ENCODE measurements around the gene TNS3. TPM values are rescaled to one million over a fixed set of nuclear protein-coding genes. Genes with fewer than 3 reads are reported as not detected.

TNS3 gene
- polyA plus RNA-seq, 3 donors: 85.9 to 94.6 (median 88.0) TPM

DNA sequence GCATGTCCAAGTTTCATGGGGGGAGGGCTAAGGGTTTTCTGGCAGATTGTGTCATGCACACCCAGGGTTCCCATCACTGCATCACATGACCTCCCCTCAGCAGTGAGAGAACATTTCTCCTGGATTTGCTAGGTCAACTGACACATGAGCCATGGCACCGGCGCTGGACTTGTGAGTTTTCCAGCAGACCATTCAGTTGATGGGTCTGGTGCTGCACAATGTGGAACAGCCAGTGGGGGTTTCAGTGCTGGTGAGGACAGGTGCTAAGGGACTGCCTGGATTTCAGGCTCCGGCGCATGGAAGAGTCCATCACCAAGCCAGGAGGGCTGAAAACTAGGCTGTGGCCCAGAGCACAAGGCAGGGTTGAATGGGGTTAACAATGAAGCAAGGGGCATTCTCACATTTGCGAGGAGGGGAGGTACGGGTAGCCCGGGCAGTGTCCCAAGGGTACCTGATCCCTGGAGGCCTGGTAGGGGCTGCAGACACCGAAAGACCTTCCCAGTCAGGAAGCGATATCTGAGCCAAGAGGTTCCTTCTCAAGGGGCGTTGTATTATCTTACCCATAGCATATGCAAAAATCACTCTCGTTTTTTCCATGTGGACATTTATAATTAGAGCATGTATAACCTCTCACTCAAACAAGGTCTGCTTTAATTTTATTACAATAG, 203.0 kb downstream of the TNS3 start:
- DNase-seq (ENCODE audit: low read depth in 3 of 3, low spot score in 2 of 3): no peak

DNA sequence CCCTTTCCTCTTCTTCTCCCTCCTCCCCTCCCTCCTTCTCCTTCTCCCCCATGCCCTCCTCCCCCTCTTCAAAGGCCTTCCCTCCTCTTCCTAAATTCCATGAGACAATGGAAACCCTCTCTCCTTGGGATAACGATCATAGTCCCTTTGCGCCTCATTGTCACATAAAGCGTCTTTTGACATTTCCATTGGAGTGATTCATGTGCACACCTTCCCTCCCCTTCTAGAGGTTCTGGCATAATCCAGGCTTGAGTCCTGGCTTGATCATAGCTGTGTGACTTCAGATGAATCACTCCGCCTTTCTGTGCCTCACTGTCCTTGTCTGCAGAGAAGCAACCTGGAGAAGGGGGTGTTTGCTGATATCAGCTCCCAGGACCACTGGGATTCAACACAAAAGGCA, 204.2 kb downstream of the TNS3 start:
- no peak for DNase-seq (ENCODE audit: low read depth in 3 of 3, low spot score in 2 of 3)

DNA sequence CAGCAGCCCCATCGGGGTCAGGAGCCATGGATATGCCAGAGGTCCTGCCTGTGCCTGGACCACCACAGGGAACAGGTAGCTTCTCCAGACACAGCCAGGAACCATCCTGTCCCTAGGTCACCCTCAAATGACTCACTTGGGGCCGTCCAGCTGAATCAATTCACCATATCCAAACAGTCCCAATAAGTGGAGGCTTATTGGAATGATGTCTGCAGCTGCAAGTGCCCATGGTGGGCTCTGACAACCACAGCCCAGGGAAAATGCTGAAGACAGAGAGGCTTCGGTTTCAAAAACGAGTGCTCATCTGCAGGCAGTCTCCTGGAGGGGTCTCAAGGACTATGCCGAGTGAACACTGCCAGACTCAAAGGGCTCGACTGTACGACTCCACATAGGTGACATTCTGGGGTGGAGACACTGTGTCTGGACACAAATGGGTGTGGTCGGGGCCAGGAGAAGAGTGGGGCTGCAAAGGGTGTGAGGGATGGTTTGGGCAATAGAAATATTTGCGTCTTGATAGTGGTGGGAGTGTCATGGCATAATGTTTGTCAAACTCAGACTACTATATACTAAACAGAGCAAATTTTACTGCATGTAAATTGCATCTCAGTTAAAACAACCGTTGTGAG, 204.8 kb downstream of the TNS3 start:
- DNase-seq (ENCODE audit: low read depth in 3 of 3, low spot score in 2 of 3): no peak

DNA sequence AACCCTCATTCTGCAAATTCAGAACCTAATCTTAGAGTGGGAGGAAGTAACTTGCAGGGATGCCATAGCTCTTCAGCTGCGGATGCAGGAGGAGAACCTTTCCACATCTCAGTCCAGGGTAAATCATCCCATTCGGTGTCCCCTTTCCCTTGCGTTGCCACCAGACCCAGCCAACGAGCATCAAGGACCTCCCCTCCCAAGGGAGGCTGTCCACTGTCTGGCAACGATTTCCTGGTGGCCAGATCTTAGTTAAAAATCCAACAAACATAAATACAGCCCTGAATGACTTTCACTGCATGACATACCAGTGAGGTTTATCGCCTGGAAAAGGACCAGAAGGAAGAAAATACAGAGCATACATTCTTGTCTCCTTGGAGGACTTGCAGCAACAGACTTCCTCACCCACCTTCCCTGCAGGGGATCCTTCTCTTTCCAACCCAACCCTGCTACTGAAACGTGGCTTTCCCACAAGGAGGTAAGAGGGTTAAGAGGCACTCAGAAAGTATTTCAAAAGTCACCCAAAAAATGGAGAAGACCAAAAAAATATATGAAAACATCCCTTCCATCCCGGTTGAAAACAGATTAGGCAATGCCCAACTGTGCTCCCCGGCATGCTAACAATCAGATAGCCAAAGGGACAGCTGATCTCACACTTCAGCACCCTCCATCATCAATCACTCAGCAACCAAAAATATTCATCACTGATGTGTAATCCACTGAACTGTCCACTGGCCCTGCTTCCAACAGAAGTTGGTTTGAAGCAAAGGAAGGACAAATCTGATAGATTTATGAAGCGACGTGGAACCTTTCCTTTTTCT, 206.6 kb downstream of the TNS3 start:
- no peak for DNase-seq (ENCODE audit: low read depth in 3 of 3, low spot score in 2 of 3)

DNA sequence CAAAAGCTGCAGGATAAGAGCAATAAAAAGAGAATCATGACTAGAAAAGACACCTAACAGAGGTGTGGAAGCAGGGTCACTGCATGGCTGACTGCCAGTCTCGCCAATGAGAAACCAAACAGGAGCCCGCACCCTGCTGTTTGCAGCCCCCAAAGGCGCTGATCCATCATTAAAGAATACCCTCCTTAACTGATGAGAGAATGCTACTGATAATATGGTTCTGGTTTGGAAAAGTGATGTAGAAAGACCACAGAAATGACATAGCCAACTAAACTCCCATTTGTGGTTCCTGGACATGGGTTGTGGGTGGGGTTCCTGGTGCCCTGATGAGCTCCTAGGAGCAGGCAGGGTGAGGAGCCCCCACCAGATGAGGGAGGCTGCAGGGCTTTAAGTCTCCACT, 207.4 kb downstream of the TNS3 start:
- DNase-seq (ENCODE audit: low read depth in 3 of 3, low spot score in 2 of 3): no peak

DNA sequence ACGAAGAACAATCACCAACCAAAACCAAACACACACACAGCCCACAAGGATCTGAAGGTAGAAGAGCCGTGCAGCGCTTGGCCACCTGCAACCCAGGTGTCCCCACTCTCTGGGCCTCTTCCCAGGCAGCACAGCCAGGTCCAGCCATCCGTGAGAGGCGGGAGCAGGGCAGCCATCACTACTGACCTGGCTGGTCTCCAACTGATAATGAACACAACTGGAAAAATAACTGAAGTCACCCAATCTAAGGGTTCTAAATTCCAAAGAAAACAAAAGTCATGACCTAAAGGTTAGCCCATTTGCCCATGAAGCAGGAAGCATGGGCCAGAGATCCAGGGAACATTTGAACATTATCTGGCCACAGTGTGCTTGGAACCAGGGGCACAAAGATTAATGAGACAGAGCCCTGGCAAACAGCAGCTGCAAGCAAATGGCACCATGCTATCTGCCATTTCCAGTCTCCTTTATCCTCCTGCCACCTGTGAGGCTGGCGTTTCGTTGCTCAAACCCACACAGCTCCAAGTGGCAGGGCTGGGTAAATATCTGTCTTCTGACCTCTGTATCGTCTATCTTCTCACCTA, 207.9 kb downstream of the TNS3 start:
- DNase-seq (ENCODE audit: low read depth in 3 of 3, low spot score in 2 of 3): no peak

DNA sequence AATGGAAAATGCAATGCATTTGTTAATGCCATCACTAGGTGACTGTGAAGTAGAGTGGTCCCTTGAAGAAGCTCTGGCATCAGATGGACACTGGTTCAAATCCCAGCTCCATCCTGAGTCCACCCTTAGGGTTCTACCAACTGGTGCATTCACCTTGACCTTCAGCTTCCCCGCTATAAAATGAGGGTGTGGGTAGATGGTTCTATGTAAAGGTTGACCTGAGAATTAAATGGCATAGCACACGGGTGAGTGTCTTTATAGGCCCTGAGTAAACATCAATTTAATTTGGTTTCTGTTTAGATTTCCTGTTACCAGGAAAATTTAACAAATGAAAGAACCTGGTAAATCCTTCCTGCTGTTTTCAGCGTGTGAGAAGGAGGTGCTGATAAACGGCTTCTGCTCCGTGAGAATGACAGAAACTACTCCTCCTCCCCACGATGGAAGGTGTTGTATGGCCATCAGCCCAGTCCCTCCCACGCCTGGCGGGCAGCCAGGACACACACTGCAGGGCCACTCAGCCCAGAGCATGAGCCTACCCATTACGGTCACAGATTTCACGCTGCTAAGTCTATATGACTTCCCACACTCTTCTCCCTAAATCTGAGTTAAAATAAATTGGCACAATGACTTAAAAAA, 210.1 kb downstream of the TNS3 start:
- peak in 2 of 3 donors; percentile 64 to 76 for DNase-seq (ENCODE audit: low read depth in 3 of 3, low spot score in 2 of 3)

DNA sequence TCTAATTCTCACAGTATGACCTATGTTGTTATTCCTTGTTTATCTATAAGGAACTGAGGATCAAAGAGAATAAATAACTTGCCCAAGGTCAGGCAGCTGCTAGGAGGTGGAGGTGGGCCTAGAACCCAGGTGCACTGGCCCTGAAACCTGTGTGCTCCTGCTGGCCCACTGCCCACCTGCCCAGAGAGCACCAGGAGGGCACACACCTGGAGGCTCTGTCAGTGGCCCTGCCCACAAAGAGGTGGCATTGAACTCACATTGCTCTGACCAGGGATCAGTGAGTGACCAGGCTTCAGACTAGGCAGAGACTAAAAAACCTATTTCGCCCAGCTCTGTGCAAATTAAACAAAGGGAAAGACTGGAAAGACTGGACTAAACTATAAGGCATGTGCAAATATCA, 210.6 kb downstream of the TNS3 start:
- no peak for DNase-seq (ENCODE audit: low read depth in 3 of 3, low spot score in 2 of 3)

DNA sequence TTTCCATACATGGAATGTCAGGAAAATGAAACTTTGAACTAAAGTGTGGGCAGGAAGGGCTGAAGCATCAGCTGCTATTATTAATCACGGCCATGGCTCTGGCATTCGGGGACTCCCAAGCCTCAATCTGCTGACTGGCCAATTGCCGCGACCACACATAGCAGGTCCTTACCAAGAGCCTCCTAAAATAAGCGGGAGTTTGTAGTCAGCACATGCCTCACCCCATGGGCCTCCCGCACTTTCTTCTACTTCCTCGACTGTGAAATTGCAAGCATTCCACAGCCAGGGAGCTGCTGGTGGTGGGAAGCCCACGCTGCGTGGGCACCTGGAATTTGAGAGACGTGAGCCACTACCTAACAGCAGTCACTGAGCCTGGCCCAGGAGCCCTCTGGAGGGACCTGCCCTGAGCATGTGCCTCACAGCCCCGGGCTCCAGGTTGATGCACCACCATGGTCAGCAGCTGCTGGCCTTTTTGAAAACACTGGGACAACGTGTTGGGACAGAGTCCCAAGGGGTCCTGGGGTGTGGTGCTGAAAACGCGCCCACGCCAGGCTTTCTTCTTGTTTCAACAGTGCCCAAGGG, 211.4 kb downstream of the TNS3 start:
- DNase-seq (ENCODE audit: low read depth in 3 of 3, low spot score in 2 of 3): no peak

DNA sequence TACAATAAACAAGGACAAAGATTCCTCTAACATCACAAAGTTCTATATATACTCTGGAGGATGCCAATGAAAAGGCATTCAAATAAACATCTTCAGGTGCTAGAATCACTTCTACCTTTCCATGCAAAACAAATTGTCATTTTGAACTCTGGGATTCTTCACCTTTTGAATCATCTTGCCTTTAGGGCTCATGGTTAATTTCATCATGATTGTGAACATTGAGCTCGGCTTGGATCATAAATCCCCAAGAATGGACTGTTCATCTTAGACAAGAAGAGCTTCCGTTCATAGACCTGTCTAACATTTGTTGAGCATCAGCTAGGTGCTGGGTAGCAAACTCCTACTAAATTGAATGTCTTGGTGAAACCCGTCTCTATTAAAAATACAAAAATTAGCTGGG, 212.2 kb downstream of the TNS3 start:
- DNase-seq (ENCODE audit: low read depth in 3 of 3, low spot score in 2 of 3): no peak

DNA sequence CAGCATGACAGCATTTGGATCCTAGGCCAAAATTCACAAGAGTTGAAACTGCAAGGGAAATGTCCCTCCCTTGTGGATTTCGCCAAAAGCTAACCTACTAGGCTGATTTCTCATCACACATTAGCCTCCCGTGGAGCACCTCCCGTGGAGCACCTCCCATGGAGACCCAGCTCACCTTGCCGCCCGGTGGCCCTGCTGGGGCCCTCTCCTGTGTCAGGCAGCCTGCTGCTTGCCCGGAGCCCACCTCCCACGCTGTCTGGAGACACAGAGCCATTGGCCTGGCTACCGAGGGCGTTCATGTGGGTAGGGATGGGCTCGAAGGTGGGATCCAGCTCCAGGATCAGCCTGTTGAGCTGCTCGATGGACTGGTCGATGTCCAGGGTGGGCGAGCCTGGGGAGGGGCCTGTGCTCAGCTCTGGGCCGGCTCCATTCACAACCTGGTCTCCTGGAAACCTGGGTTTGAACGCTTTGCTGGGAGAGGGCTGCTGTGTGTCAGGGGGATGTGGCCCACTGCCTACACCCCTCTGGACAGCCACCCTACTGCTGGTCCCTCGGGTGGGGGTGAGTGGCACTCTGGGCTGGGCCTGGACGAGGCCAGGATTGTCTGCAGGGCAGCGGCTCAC, 213.6 kb downstream of the TNS3 start:
- DNase-seq (ENCODE audit: low read depth in 3 of 3, low spot score in 2 of 3): no peak

DNA sequence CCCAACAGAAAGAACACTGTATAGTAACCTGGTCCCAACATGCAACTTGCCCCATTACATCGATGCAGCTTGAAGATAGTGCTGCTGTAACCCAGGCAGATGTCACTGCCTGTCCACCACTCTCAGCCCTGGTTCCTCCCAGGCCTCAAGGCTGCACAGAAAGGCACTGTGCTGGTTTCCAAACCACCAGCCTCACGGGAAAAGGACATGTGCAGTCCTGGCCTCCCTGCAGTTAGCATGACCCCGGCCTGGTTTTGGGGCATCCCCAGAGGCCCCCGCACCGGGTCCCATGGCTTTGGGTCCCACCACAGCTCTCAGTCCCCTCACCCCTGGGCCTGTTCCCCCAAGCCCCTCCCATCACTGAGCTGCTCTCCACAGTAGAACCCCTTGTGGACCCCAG, 214.5 kb downstream of the TNS3 start:
- no peak for DNase-seq (ENCODE audit: low read depth in 3 of 3, low spot score in 2 of 3)

DNA sequence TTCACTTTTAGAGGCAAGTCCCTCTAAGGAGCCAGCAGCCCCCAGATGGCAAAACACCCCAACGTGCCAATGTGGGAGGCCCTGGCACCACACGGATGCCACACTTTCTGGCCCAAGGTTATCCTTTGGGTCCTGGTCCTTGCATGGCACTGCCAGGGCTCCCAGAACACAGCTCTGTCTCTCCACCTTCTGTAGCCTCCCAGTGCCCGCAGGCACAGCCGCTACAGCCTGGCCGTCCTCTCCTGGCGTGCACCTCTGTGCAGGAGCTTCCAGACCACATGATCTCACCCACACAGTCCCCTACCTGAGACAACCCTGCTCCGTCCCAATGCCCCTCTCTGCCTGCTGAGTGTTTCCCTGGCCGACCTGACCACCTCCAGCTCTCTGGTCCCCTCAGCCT, 215.0 kb downstream of the TNS3 start:
- no peak for DNase-seq (ENCODE audit: low read depth in 3 of 3, low spot score in 2 of 3)

DNA sequence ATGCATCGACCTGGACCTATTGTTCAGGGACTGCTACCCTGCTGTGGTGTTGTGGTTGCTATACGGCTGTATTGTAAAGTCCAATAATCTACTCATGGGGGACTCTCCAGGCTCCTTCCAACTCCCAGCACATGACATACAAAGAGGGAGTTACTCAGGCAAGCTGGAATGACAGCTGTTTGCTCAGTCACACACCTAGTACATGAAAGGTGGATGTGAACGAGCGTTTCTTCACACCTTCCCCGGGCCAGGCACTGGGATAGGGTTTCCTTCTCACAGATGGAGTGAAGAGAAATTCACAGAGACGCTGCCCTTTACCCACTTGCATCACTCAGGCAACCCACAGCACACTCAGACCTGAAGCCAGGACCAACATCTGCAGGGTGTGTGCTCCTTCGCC, 215.7 kb downstream of the TNS3 start:
- DNase-seq (ENCODE audit: low read depth in 3 of 3, low spot score in 2 of 3): no peak

DNA sequence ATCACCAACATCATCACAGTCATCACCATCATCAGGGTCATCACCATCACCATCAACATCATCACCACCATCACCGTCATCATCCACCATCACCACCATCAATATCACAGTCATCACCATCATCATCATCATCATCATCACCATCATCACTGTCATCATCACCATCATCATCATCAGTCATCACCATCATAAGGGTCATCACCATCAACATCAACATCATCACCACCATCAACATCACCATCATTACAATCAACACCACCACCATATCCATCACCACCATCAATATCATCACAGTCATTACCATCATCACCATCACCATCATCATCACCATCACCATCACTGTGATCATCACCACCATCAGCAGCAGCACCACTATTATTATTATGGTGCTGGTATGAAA, 218.9 kb downstream of the TNS3 start:
- no peak for DNase-seq (ENCODE audit: low read depth in 3 of 3, low spot score in 2 of 3)

DNA sequence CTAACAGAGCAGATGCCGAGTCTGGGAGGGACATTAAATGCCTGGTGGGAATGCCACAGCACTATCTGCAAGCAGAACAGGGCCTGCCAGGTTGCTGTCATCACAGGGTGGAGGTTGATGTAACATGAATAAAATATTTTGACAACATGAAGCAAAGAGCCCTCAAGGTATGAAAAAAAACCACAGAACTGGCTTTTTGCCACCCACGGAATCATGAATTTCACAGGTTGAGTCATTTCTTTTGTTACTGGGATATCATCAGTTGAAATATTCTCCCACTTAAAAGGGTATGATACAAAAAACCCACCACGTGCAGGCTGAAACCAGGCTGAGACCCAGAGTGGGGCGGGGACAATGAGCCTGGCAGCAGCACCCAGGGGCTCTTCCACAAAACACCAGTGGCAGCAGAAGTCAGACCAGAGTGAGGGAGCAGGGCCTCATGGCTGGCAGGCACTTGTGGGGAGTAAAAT, 220.1 kb downstream of the TNS3 start:
- DNase-seq (ENCODE audit: low read depth in 3 of 3, low spot score in 2 of 3): no peak

DNA sequence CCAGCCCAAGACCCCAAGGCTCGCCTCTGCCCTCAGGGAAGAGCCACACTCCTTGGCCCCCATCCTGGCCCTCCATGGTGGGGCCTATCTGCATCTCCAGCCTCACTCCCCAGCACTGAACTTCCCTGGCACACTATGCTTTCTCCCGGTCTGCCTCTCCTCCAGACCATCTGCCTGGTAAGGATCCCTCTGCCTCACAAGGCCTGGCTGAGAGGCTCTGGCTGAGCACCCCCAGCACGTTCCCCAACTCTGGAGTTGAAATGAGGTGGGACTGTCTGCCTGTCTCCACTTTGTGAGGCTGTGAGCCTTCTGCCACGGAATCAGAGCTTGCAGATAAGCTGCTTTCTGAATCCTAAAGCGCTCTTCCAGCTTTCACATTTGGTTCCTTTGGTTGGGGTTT, 220.7 kb downstream of the TNS3 start:
- DNase-seq (ENCODE audit: low read depth in 3 of 3, low spot score in 2 of 3): no peak

DNA sequence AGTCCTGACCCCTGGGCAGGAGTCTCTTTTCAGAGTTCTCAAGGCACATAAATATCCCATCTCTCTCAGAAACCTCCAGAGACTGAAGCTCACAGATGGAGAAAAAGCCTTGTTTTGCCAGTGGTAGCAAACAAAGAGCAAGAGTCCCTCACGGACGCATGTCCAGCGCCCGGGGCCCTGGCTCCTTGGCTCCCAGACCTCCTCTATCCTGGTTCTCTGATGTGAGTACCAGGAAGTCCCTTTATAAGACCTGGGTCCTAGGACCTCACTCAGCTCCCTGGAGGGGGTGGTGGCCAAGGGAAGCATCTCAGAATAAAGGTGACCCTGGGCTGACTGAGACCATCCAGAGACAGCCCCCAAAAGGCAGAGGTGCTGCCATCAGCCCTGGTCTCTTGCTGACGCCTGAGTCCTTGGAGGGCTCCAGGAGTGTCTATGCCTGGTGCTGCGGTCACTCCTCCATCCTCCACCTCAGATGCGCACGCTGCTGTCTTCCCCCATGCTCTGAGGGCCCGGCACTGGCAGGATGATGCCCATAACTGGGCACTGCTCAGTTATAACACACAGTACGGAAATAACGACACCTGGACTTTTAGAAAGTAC, 221.5 kb downstream of the TNS3 start:
- no peak for DNase-seq (ENCODE audit: low read depth in 3 of 3, low spot score in 2 of 3)

DNA sequence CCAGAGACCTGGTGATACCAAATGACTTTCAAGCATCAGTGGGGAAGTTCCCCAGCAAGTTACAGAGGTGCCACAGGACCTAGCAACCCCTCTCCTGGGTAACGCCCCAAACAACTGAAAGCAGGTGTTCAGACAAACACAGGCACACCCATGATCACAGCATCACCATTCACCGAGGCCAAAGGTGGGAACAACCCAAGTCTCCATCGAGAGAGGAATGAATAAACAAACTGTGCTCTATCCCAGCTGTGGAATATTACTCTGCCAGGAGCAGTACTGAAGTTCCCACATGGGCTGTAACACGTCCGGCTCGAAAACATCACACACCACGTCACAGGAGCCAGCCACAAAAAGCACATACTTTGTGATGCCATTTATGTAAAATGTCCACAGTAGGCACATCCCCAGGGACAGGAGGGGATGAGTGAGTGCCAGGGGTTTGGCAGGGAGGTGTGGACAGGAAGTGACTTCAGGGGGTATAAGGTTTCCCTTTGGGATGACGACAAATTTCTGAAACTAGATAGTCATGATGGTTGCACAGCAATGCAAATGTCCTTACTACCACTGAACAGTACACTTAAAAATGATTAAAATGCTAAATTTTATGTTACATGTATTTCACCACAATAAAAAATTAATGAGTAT, 222.8 kb downstream of the TNS3 start:
- DNase-seq (ENCODE audit: low read depth in 3 of 3, low spot score in 2 of 3): no peak

Measured in right renal cortex interstitium (tissue), 3 donors.